GM23338 (cell line): ENCODE results near the gene KLK12. TPM values are rescaled to one million over a fixed set of nuclear protein-coding genes. Genes with fewer than 3 reads are reported as not detected.

Experiments used
- ATAC-seq: fragments of 200-7000 bp; cut with Tn5 transposase; 3 replicates; pipeline ENCODE4 v1.9.1; 2020
- DNase-seq: peaks from one replicate; pipeline ENCODE4 v3.0.0-alpha.2; 2015; ENCODE audit warnings: low spot score
- H2AFZ ChIP-seq: fragments of 200-600 bp; sonication (generic); 2 replicates; pipeline ENCODE4 v1.8.0; 2016; ENCODE audit warnings: antibody characterized with exemption, mild to moderate bottlenecking, moderate library complexity
- H3F3A ChIP-seq: fragments of 200-600 bp; sonication (generic); replicated peaks from 2 replicates; pipeline ENCODE4 v1.8.0; 2017; ENCODE audit warnings: antibody characterized with exemption, mixed run types, low read depth
- H3K27ac ChIP-seq: fragments of 200-600 bp; sonication (generic); 2 replicates; pipeline ENCODE4 v1.6.1; 2016; ENCODE audit warnings: low read depth
- H3K27me3 ChIP-seq: fragments of 200-600 bp; sonication (generic); 2 replicates; pipeline ENCODE4 v1.8.0; 2016; ENCODE audit warnings: mild to moderate bottlenecking, mixed run types, moderate library complexity; ENCODE audit not compliant: insufficient read depth
- H3K36me3 ChIP-seq: fragments of 200-600 bp; sonication (generic); 2 replicates; pipeline ENCODE4 v1.8.0; 2016; ENCODE audit warnings: mild to moderate bottlenecking; ENCODE audit not compliant: insufficient read depth
- H3K4me1 ChIP-seq: fragments of 200-600 bp; sonication (generic); 2 replicates; pipeline ENCODE4 v1.8.0; 2016; ENCODE audit warnings: mild to moderate bottlenecking, moderate library complexity; ENCODE audit not compliant: insufficient read depth
- H3K4me2 ChIP-seq: fragments of 200-600 bp; sonication (generic); 2 replicates; pipeline ENCODE4 v1.7.1; 2017; ENCODE audit warnings: mixed run types
- H3K4me3 ChIP-seq: fragments of 200-600 bp; sonication (generic); 2 replicates; pipeline ENCODE4 v1.6.1; 2016; ENCODE audit warnings: mixed run types
- H3K79me2 ChIP-seq: fragments of 200-600 bp; sonication (generic); replicated peaks from 2 replicates; pipeline ENCODE4 v1.8.0; 2017; ENCODE audit warnings: mild to moderate bottlenecking; ENCODE audit not compliant: insufficient read depth
- H3K9me2 ChIP-seq: fragments of 200-600 bp; sonication (generic); 2 replicates; pipeline ENCODE4 v1.8.0; 2017; ENCODE audit not compliant: insufficient read depth
- H4K20me1 ChIP-seq: fragments of 200-600 bp; sonication (generic); replicated peaks from 2 replicates; pipeline ENCODE4 v1.8.0; 2017; ENCODE audit warnings: mild to moderate bottlenecking; ENCODE audit not compliant: insufficient read depth
- H3K27ac Mint-ChIP-seq: 2 replicates; pipeline ENCODE4 v1.8.0; 2020; ENCODE audit warnings: inconsistent platforms, mild to moderate bottlenecking, moderate library complexity, mixed read lengths
- H3K27me3 Mint-ChIP-seq: 3 replicates; pipeline ENCODE4 v1.8.0; 2022; ENCODE audit warnings: low read depth, mild to moderate bottlenecking, moderate library complexity, mixed read lengths, inconsistent platforms; ENCODE audit not compliant: insufficient read depth, poor library complexity
- H3K36me3 Mint-ChIP-seq: 3 replicates; pipeline ENCODE4 v1.8.0; 2021; ENCODE audit warnings: low read depth, mild to moderate bottlenecking, inconsistent platforms, moderate library complexity, mixed read lengths
- H3K4me1 Mint-ChIP-seq: 3 replicates; pipeline ENCODE4 v1.8.0; 2020; ENCODE audit warnings: mild to moderate bottlenecking, inconsistent platforms, mixed read lengths
- H3K4me3 Mint-ChIP-seq: 3 replicates; pipeline ENCODE4 v1.8.0; 2021; ENCODE audit warnings: moderate library complexity, mild to moderate bottlenecking, inconsistent platforms, mixed read lengths
- H3K9me3 Mint-ChIP-seq: 3 replicates; pipeline ENCODE4 v1.8.0; 2020; ENCODE audit warnings: moderate library complexity, mild to moderate bottlenecking, inconsistent platforms, mixed read lengths
- CREB1 ChIP-seq: fragments of 250-450 bp; sonication (Bioruptor Pico); IDR thresholded peaks from 2 replicates; pipeline ENCODE4 v1.5.0; 2020; ENCODE audit warnings: low read depth, mild to moderate bottlenecking, moderate library complexity
- EZH2 ChIP-seq: fragments of 200-600 bp; sonication (generic); IDR thresholded peaks from one replicate; pipeline ENCODE4 v1.8.0; 2017; ENCODE audit warnings: antibody characterized with exemption, mild to moderate bottlenecking, low read depth; ENCODE audit not compliant: unreplicated experiment
- EZH2phosphoT487 ChIP-seq: fragments of 200-600 bp; sonication (generic); IDR thresholded peaks from one replicate; pipeline ENCODE4 v1.8.1; 2018; ENCODE audit warnings: antibody characterized with exemption; ENCODE audit not compliant: unreplicated experiment
- JUNB ChIP-seq: IDR thresholded peaks from one replicate; pipeline ENCODE4 v1.6.1; 2016; ENCODE audit warnings: antibody characterized with exemption; ENCODE audit not compliant: unreplicated experiment
- NANOG ChIP-seq: IDR thresholded peaks from 2 replicates; pipeline ENCODE4 v1.6.1; 2016; ENCODE audit warnings: antibody characterized with exemption, borderline replicate concordance
- POLR2AphosphoS5 ChIP-seq: IDR thresholded peaks from 2 replicates; pipeline ENCODE4 v1.6.1; 2016; ENCODE audit warnings: antibody characterized with exemption, low read depth
- STAT1 ChIP-seq: IDR thresholded peaks from one replicate; pipeline ENCODE4 v1.6.1; 2016; ENCODE audit warnings: antibody characterized with exemption; ENCODE audit not compliant: unreplicated experiment
- ZNF114 ChIP-seq: fragments of 250-450 bp; sonication (Bioruptor Pico); IDR thresholded peaks from 2 replicates; pipeline ENCODE4 v1.5.0; 2020; ENCODE audit warnings: mild to moderate bottlenecking, moderate library complexity
- ZNF331 ChIP-seq: fragments of 250-450 bp; sonication (Bioruptor Pico); IDR thresholded peaks from 2 replicates; pipeline ENCODE4 v1.5.0; 2020; ENCODE audit warnings: low read depth, mild to moderate bottlenecking, moderate library complexity
- polyA plus RNA-seq: library from polyadenylated mRNA; unstranded; fragments of >200 nt; fragmentation: Nextera tagmentation; extraction: Ambion mirVana; gene quantifications from 2 replicates; pipeline ENCODE4 v1.2.1, GENCODE V29; 2016
- total RNA-seq: library from RNA; depleted of rRNA; stranded (reverse); fragments of >200 nt; shearing (Covaris generic); gene quantifications from 2 replicates; pipeline ENCODE4 v1.2.3, GENCODE V29; 2014
- TF ChIP-seq, protein P1 (sequence below): IDR thresholded peaks from one replicate; pipeline ENCODE4 v1.6.1; 2018; ENCODE audit warnings: antibody characterized with exemption; ENCODE audit not compliant: unreplicated experiment
- TF ChIP-seq, protein P2 (sequence below), 2 experiments: fragments of 200-600 bp in 1 of 2; sonication (generic) in 1 of 2; conservative IDR thresholded peaks; 2 replicates each; pipeline versions ENCODE4 v1.5.1 to v1.6.1; 2016 to 2017; ENCODE audit warnings: antibody characterized with exemption in 2 of 2, low read depth in 2 of 2, mild to moderate bottlenecking in 2 of 2, moderate library complexity in 1 of 2
- TF ChIP-seq, protein P3 (sequence below): IDR thresholded peaks from 2 replicates; pipeline ENCODE4 v1.6.1; 2016; ENCODE audit warnings: antibody characterized with exemption

Gene KLK12
- total and polyA plus RNA-seq, 2 experiments from 2014 or later, result not detected

GRCh38 chr19:51031220-51031879 is 3.5 kb downstream of the KLK12 start:
- no peaks in the 10 kb centered on the region for H3K79me2 ChIP-seq
- H3F3A ChIP-seq, result no peaks in the 10 kb centered on the region
- no peak overlapping the region for H3K27ac ChIP-seq
- H3K36me3 ChIP-seq, result no peaks in the 10 kb centered on the region
- no peak overlapping the region for H3K27ac Mint-ChIP-seq
- no peak overlapping the region for H3K4me2 ChIP-seq
- no peaks in the 10 kb centered on the region for H4K20me1 ChIP-seq
- H3K4me3 ChIP-seq, result no peak overlapping the region
- DNase-seq (no peak), ATAC-seq (no peak)
- H3K4me1 ChIP-seq, result peaks cover 5% of the 10 kb centered on the region
- peaks cover 7% of the 10 kb centered on the region; the same call in 1 of the 2 replicates for H3K9me2 ChIP-seq
- H3K9me3 Mint-ChIP-seq, result no peaks in the 10 kb centered on the region; the same call in 2 of the 3 replicates
- H3K4me3 Mint-ChIP-seq, result no peak overlapping the region; the same call in 2 of the 3 replicates
- H3K36me3 Mint-ChIP-seq, result peaks cover 3% of the 10 kb centered on the region; the same call in 1 of the 3 replicates
- 0 out of 2 replicates have a peak overlapping the region, but pooled peaks have one; percentile 10 for H2AFZ ChIP-seq
- H3K27me3 Mint-ChIP-seq, result peaks cover 18% of the 10 kb centered on the region
- no peak for TF ChIP-seq JUNB
- no peak for TF ChIP-seq EZH2
- TF ChIP-seq CREB1 (CRISPR knock-in tag), result no peak
- TF ChIP-seq POLR2AphosphoS5, result no peak
- no peak for TF ChIP-seq ZNF114 (CRISPR knock-in tag)
- H3K27me3 ChIP-seq, result no peaks in the 10 kb centered on the region
- H3K4me1 Mint-ChIP-seq, result peaks cover 29% of the 10 kb centered on the region

GRCh38 chr19:51030631-51031030 is 4.2 kb downstream of the KLK12 start:
- H3K4me1 Mint-ChIP-seq, result peaks cover 32% of the 10 kb centered on the region
- H3K27me3 Mint-ChIP-seq, result peaks cover 18% of the 10 kb centered on the region
- peak; percentile 37 for DNase-seq
- 0 out of 2 replicates have a peak overlapping the region, but pooled peaks have one; percentile 10 for H2AFZ ChIP-seq
- no peak overlapping the region for H3K4me3 ChIP-seq
- no peaks in the 10 kb centered on the region; the same call in 2 of the 3 replicates for H3K9me3 Mint-ChIP-seq
- H3K36me3 Mint-ChIP-seq, result peaks cover 3% of the 10 kb centered on the region; the same call in 1 of the 3 replicates
- no peak overlapping the region for H3K4me2 ChIP-seq
- no peaks in the 10 kb centered on the region for H3K36me3 ChIP-seq
- H3K27me3 ChIP-seq, result no peaks in the 10 kb centered on the region
- ATAC-seq, result no peak
- peaks cover 5% of the 10 kb centered on the region for H3K4me1 ChIP-seq
- no peaks in the 10 kb centered on the region for H3K79me2 ChIP-seq
- H3K9me2 ChIP-seq, result peaks cover 7% of the 10 kb centered on the region; the same call in 1 of the 2 replicates
- H3K4me3 Mint-ChIP-seq, result no peak overlapping the region; the same call in 2 of the 3 replicates
- no peak overlapping the region for H3K27ac ChIP-seq
- no peaks in the 10 kb centered on the region for H4K20me1 ChIP-seq
- H3K27ac Mint-ChIP-seq, result no peak overlapping the region
- no peaks in the 10 kb centered on the region for H3F3A ChIP-seq
- TF ChIP-seq EZH2phosphoT487, result no peak
- no peak for TF ChIP-seq CREB1 (CRISPR knock-in tag)
- no peak for TF ChIP-seq NANOG
- TF ChIP-seq, protein P1, sequence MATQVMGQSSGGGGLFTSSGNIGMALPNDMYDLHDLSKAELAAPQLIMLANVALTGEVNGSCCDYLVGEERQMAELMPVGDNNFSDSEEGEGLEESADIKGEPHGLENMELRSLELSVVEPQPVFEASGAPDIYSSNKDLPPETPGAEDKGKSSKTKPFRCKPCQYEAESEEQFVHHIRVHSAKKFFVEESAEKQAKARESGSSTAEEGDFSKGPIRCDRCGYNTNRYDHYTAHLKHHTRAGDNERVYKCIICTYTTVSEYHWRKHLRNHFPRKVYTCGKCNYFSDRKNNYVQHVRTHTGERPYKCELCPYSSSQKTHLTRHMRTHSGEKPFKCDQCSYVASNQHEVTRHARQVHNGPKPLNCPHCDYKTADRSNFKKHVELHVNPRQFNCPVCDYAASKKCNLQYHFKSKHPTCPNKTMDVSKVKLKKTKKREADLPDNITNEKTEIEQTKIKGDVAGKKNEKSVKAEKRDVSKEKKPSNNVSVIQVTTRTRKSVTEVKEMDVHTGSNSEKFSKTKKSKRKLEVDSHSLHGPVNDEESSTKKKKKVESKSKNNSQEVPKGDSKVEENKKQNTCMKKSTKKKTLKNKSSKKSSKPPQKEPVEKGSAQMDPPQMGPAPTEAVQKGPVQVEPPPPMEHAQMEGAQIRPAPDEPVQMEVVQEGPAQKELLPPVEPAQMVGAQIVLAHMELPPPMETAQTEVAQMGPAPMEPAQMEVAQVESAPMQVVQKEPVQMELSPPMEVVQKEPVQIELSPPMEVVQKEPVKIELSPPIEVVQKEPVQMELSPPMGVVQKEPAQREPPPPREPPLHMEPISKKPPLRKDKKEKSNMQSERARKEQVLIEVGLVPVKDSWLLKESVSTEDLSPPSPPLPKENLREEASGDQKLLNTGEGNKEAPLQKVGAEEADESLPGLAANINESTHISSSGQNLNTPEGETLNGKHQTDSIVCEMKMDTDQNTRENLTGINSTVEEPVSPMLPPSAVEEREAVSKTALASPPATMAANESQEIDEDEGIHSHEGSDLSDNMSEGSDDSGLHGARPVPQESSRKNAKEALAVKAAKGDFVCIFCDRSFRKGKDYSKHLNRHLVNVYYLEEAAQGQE, result no peak
- TF ChIP-seq, protein P2, sequence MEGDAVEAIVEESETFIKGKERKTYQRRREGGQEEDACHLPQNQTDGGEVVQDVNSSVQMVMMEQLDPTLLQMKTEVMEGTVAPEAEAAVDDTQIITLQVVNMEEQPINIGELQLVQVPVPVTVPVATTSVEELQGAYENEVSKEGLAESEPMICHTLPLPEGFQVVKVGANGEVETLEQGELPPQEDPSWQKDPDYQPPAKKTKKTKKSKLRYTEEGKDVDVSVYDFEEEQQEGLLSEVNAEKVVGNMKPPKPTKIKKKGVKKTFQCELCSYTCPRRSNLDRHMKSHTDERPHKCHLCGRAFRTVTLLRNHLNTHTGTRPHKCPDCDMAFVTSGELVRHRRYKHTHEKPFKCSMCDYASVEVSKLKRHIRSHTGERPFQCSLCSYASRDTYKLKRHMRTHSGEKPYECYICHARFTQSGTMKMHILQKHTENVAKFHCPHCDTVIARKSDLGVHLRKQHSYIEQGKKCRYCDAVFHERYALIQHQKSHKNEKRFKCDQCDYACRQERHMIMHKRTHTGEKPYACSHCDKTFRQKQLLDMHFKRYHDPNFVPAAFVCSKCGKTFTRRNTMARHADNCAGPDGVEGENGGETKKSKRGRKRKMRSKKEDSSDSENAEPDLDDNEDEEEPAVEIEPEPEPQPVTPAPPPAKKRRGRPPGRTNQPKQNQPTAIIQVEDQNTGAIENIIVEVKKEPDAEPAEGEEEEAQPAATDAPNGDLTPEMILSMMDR (conservative IDR thresholded peaks at IDR 0.05; ENCODE audit: low read depth in 2 of 2), result no peak
- no peak for TF ChIP-seq ZNF331 (CRISPR knock-in tag)
- TF ChIP-seq, protein P3, sequence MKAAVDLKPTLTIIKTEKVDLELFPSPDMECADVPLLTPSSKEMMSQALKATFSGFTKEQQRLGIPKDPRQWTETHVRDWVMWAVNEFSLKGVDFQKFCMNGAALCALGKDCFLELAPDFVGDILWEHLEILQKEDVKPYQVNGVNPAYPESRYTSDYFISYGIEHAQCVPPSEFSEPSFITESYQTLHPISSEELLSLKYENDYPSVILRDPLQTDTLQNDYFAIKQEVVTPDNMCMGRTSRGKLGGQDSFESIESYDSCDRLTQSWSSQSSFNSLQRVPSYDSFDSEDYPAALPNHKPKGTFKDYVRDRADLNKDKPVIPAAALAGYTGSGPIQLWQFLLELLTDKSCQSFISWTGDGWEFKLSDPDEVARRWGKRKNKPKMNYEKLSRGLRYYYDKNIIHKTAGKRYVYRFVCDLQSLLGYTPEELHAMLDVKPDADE, result no peak
- TF ChIP-seq STAT1, result no peak
- TF ChIP-seq EZH2, result no peak
- TF ChIP-seq JUNB, result no peak
- TF ChIP-seq POLR2AphosphoS5, result no peak
- no peak for TF ChIP-seq ZNF114 (CRISPR knock-in tag)
